GOT3 (cell line): ENCODE measurements around the gene KDM5B.
"Not testable (repeated sequence)": the region's sequence is repeated elsewhere in the genome, so short reads cannot be mapped to it uniquely, and the experiment has no call there.

Experiments used
- DNase-seq: peaks from one replicate; lab custom pipeline; 2025; ENCODE audit warnings: mixed read lengths; lab: John Stamatoyannopoulos, UW

KDM5B gene

DNA sequence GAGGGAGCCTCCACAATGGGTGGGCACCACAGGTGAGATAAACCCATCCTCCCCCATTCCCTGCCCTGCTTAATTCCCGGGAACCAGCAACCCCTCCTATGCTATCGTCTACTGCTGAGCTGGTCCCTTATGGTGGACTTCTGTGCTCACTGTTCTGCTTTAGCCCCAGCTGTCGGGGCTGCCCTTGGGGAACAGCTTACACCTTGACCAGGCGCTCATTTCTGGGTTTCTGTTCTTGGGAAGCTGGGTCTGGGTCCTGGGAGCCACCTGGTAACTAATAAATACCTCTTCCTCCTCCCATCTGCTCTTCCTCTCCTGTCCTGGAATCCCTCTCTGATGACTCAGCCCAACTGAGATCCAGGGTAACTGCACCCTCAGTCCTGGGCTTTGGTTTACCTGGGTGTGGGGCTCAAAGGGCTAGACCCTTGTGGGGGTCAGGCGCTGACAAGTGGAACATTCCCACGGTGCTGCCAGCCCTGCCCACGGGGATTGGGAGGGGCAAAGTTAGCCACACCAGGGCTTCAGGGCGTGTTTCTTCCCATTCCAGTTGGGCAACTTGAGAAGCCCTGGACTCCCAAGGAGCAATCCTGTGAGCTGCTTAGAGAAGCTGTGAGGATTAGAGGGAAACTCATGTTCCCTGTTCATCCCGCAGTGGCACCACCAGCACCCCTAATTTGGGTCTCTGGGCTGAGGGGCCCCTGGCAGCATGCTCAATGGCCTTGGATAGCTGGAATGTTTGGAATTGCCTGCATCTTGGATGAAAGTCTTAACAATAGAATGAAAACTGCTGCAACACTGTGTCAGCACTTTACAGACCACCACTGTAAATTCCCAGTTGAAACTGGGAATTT lies 4.2 kb upstream of the KDM5B start:
- no peak for DNase-seq

DNA sequence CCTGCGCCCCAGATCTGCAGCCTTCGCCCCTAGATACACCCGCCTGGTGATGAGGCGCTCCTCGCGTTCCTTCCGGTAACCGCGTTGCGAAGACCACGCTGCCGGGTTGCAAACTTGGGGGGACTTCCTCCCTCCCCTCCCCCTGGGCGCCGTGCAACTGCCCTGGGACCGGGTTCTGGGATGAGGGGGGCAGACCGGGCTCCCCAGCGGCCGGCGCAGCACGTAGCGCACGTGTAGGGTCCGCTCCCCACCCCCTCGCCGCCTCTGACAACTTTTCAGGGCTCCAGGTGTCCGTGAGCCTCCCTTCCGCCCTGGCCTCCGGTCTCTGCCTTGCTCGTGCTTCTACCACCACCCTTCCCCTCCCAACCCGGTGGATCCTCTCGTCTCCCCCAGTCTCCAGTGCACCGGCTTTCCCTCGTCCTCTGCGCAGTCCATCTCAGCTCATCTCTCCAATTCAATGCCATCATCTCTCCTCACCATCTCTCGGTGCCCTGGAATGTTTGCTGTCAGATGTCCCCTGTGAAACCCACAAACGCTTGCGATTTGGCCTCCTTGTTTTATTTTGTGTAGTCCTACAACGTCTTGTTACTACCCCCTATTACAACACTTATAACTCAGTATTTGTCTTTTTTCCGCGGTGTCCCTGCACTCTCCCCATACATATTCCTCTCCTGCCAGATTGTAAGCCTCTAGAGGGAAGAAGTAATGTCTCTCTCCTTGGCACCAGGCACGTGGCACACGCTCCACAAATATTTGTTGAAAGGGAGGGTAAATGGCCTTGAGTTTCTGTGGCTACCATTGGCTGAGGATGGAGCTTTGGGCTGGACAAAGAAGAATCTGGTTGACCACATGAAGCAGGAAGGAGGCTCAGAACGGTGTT lies 3.3 kb upstream of the KDM5B start:
- no peak for DNase-seq

DNA sequence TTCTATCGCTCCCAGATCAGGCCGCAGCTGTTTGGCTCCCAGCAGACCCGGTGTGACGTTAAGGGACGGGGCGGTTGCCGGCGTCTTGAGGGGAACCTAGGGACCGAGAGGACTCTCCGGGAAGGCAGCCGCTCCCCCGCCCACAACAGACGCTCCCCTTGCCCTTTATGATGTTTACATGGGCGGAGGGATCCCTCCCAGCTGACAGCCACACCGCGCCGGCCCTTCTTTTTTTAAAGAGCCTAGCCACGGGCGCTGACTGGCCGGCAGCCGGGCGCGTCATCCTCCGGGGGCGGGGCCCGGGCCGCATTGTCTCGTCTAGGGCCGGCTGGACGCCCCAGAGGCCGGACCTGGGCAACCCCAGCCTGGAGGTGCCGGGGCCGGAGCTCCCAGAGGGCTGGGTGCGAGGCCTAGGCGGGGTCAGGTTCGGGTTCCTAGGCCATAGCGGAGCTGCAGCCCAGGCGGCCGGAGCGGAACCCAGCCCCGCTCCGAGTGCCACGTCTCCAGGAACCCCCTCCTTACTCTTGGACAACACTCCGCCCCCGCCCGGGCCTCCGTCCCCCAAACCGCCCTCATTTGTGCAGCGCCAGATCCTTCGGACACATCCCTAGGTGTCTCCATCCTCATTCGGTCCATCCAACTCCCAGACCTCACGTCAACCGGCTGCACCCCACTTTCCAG lies 2.5 kb upstream of the KDM5B start, which contains the start of gene PCAT6:
Gene PCAT6 (plus strand): TSS at position 340 of the 681 bp plus-strand sequence.
- DNase-seq, result peak; percentile 76

DNA sequence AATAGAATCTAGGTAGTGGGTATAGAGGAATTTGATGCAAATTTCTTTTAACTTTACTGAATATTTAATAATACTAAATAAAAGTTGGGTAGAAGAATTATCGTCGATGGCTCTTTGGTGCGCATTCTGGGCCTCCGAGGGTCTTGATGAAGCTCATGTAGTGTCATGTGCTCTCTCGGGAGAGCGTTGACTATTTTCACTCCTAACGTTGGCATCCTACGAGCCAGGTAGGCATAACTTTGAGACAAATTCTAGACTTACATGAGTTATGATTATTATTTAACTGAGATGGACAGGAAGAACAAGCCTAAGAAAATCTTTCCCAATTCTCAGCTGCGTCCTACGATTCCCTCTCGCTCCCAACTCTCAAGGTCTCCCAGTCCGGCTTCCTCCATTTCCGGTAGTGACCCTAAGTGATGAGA lies 2.0 kb upstream of the KDM5B start:
- DNase-seq, result no peak

DNA sequence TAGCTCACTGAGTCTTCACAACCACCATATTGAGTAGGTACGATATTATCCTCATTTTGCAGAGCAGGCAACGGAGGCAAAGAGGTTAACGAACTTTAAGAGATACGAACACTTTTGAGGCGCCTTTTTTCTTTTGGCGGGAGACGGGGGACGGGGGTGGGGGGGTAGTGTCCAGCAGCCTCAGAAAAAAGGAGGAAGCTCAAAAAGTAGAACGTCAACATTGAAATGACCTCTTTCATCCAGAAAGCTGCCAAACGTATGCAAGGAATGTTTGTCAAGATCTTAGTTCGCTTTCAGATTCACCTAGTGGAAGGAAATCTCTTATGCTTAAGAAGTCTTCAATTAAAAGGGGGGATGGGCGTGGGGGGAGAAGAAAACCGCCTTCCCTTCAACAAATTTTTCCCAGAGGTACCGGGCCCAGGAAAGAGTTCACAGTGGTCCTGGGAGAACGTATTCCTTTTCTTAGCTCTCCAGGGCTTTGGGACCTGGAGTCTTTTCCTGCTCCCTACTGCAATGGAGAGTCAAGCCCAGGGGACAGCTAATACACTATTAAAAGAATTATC lies 1.5 kb upstream of the KDM5B start:
- no peak for DNase-seq

DNA sequence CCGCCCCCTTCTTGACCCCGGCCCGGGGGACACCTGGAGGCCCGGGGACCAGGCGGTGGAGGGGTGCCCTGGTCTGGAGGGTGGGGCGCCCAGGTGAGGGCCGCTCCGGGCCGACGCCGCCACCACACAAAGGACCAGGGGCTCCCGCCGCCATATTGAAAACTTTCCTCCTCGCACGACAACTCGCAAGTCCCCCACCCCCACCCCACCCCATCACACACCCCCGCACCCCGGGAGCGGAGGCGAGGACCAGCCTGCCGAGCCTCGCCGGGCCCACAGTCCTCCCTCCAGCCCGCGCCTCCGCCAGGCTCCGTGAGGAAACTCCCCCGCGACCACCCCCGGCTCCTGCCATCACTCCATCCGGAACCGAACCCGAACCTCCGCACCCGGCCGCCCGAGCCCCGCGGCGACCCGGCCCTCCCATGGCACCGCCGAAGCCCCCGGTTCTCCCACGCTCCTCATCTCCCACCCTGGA lies 733 bp downstream of the KDM5B start:
- no peak for DNase-seq

DNA sequence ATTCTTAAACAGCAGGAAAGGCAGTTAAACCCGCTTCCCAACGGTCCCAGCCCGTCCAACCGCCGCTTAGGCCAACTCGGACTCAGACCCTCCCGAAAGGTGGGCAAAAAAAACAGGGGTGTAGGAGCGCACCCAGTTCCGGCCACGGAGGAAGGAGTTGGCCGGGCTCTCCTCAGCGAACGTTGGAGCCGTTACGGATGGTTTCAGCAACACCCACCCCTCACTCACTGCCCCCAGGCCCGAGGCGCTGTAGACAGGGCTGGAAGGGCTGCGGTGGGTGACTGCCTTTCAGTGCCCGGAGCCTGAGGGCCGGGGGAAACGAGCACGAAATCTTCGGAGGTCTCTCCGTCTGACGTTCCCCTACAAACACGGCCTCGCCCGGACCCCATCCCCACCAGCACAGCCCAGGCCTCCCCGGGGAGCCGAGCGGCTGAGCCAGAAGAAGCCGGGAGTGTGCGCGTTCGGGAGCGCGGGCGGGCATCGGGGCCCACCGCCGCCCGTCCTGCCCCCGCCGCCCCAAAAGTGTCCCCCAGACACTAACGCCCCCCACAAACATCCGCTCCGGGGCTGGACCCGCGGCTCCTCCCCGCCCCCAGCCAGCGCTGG lies 1.3 kb downstream of the KDM5B start:
- no peak for DNase-seq

DNA sequence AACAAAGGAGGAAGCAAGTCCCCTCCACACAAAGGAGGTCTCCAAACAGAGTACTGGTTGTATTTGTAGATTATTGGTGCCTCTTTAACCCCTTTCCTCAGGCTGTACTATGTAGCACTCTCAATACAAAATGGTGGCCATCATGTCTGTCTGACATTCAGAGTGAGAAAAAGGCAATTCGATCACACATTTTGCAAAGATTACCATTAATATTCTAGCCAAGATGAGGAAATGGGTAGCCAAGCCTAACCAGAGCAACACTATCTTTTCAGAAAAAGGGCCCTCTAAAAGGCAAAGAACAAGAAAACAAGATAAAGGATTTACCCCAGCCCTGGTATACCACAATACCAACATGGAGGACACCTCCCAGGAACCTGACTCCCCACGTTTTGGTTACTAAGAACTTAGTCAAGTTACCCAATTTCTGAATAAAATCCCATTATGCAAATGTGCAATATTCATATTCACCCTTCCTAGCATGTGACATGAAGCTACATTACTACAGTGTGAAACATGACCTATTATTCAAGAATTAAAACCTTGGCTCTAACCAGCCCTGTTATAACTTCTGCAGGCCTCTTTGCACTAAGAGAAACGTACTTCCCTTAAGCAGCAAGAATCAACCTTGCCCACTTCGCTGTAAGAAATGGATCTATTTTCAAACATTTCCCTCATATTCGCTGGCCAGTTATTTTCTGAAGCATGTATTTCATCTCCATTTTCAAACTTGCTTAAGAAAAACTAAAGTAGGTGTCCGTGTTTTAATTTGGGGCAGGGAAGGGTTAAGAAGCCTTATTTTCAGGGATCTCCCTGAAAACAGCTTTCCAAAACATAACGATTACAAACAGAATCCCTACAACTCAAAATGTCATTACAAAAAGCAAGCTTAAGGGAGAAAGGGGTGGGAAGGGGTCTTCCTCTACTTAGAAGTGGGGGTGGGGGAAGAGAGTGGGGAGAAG lies 2.1 kb downstream of the KDM5B start:
- no peak for DNase-seq

DNA sequence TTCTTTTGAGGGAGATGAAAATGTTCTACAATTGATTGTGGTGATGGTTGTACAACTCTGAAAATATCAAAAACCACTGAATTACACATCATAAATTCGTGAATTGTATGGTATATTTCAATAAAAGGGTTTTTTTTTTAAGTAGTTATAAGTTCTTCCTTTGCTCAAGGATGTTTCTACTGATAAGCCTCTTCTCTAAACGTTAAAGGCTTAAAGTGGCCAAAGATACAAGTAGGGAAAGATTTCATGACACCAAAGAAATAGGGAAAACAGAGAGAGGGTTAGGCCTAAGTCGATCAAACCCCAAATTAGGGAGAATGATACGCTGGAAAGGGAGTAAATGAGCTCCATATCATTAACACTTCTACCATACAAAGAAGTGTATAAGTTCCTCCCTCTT lies 4.1 kb downstream of the KDM5B start:
- no peak for DNase-seq

DNA sequence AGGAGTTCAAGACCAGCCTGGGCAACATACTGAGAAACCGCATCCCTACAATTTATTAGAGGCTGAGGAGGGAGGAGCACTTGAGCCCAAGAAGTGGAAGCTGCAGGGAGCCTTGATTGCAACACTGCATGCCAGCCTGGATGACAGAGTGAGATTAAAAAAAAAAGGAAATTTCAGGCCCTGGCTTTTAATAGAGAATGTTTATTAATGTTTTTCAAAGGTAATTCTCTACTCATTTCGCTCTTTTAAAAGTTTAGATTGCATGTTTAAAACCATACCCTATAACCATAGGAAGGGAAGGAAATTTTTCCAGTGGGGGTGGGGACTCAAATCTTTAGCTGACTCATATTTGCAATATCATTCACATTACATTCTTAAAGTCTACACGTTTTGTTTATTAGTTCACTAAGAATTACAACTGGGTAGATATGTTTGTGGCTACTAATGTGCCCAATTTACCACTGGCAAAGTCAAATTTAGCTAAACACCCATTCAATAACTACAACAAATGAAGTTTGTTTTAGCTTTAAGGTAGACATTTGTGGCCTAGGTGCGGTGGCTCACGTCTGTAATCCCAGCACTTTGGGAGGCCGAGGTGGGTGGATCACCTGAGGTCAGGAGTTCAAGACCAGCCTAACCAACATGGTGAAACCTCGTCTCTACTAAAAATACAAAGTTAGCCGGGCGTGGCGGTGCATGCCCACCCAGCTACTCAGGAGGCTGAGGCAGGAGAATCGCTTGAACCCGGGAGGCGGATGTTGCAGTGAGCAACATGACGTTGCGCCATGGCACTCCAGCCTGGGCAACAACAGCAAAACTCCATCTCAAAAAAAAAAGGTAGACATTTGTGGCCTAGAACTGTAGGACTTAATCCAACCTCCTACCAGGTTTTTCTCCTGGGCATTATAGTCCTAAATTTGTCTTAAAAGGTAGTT lies 5.0 kb downstream of the KDM5B start:
- DNase-seq, result no peak

DNA sequence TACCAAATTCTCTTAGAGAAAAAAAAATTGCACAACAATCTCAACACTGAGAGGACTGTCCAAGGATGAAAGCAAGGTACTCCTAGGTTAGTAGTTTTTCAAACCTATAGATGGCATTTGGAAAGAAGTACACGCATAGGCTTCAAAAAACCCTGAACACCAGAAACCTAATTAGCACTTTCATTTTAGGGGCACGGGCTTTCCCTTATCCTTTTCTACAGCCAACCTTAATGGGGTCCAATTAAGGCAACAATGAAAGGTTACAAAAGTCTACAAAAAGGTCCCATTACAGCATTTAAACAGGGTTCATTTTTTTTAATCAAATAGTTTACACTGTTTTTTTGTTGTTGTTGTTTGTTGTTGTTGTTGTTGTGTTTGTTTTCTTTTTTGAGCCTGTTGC lies 6.2 kb downstream of the KDM5B start:
- DNase-seq, result no peak

DNA sequence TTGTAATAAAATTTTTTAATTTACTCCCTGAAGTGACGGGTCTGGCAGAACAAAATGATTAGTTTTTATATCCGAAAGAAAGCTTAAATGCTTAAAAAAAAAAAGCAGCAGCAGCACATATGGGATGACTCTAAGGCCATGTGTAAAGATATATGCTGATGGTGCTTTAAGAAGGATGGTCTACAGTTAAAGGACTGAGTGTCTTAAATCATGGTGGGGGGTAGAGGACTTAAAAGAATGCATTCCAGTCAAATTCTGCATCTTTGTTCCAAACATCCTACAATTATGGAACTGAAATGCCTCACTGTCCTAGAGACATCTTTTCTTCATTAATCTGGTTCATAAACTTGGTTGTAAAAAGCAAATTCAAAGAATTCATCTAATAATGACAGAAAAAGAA lies 7.0 kb downstream of the KDM5B start:
- DNase-seq, result no peak

DNA sequence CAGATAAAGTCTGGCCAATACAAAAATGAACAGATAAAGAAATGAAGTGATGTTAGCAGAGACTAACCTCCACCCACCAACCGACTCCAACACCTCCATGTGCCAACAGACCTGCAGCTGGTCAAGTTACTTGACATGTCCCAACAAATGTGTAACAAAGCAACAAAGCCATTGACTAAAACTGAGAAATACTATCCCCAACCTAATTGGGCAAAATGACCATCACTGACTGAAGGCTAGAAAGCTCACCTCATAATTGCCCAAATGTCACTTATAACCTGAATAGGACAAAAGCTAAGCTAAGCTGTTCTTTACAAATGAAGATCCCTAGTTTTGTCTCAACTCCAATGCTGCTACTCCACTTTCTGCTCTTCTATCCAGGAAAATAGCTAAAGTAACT lies 7.5 kb downstream of the KDM5B start:
- DNase-seq, result no peak

DNA sequence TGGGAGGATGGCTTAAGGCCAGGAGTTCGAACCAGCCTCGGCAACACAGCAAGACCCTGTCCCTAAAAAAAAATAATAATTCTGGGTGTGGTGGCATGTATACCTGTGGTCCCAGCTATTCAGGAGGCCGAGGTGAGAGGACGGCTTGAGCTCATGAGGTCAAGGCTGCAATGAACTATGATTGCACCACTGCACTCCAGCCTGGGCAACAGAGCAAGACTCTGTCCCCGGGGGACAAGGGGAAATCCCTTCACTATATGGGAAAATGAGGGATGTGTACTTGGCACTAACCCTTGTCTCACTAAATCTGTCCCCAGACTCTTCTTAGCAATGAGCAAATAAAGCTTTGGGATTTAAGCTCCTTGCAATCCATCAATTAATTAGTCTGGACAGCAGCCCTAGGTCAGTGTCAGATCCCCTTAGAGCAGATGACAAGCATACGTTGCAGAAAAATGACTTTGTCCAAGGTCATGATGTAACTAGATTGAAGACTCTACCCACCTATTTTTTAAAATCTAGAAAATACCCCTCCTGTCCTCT lies 9.4 kb downstream of the KDM5B start:
- DNase-seq, result no peak

DNA sequence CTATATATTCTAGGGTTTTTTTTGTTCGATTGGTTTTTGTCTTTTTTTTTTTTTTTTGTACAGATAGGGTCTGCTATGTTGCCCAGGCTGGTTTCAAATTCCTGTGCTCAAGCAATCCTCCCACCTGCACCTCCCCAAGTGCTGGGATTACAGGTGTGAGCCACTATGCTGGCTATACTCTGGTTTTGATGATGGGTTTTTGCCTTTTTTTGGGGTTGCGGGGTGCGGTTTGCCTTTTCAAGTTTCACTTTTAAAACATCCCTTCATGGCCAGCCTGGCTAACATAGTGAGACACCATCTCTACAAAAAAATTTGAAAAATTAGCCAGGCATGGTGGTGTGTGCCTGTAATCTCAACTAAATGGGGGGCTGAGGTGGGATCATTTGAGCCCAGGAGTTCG lies 10.0 kb downstream of the KDM5B start:
- DNase-seq, result no peak

DNA sequence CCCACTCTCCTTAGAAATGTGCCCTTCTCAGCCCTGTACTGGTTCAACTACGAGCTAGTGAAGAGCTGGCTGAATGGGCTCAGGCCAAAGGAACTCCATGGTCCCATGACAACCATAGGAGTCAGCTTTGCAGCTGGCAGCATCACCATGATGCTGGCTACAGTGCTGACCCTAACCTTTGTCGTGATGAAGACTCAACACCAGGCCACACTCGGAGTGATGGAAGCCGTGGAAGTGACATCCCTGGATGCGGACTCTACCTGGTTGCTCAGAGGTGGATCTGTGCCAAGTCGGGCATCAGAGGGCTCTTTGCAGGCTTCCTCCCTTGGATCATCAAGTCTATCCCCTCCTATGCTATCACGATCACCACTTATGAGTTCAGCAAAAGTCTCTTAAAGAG lies 11.6 kb downstream of the KDM5B start:
- no peak for DNase-seq

DNA sequence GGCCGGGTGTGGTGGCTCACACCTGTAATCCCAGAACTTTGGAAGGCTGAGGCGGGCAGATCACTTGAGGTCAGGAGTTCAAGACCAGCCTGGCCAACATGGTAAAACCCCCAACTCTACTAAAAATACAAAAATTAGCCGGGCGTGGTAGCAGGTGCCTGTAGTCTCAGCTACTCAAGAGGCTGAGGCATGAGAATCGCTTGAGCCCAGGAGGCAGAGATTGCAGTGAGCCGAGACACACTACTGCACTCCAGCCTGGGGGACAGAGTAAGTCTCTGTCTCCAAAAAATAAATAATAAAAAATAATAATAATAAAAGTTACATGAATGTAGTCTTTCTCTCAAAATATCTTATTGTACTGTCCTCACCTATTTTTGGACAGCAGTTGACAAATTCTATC lies 13.3 kb downstream of the KDM5B start:
- not testable (repeated sequence) for DNase-seq

DNA sequence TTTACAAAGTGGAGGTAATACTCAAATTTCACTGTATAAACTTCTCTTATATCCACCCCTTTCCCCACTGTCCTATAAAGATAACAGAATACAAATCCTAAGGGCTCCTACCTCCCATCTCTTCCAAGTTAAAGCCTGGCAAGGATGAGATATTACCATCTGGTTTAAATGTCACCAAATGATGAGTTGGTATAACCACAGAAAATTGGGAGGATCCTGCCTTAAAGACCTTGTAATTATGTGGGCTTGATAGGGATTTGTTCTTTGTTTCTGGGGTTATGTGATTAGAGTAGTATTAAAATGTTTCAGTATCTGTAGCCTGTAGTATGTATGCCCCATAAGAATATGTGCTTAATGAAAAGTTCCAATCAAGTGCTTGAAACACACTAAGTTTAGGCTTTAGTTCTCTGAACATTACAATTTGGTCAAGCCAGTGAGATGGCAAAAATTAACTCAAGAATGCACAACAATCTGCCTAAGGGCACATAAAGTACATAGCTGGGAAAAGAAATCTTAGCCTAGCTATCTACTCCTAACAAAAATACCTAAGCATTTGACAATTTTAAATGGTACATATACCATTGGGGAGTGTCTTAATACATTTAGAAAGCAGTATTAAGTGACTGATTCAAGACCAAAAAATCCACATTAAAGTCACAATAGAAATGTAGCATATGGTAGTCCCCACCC lies 14.0 kb downstream of the KDM5B start:
- DNase-seq, result no peak
